Mesothelial cell of epicardium (in vitro differentiated cells): Measurements from ENCODE around the gene DPP4. TPM values are rescaled to one million over a fixed set of nuclear protein-coding genes. Genes with fewer than 3 reads are reported as not detected.

ENCODE experiments used
- DNase-seq, 2 experiments: peaks; one replicate each; pipeline ENCODE4 v3.0.0; 2021; ENCODE audit warnings: low spot score in 2 of 2; ENCODE audit not compliant: unreplicated experiment in 2 of 2
- H3K27ac Mint-ChIP-seq: 2 replicates; pipeline ENCODE4 v1.8.0; 2021; ENCODE audit warnings: mixed read lengths
- H3K27me3 Mint-ChIP-seq: 2 replicates; pipeline ENCODE4 v1.8.0; 2021; ENCODE audit warnings: low read depth, mixed read lengths
- H3K36me3 Mint-ChIP-seq: 2 replicates; pipeline ENCODE4 v1.8.0; 2021; ENCODE audit warnings: mixed read lengths
- H3K4me1 Mint-ChIP-seq: 2 replicates; pipeline ENCODE4 v1.8.0; 2021; ENCODE audit warnings: mixed read lengths
- H3K4me3 Mint-ChIP-seq: 2 replicates; pipeline ENCODE4 v1.8.0; 2021; ENCODE audit warnings: mild to moderate bottlenecking, moderate library complexity, mixed read lengths
- H3K9me3 Mint-ChIP-seq: 2 replicates; pipeline ENCODE4 v1.8.0; 2021; ENCODE audit warnings: mixed read lengths
- total RNA-seq: library from RNA; stranded (reverse); gene quantifications from 3 replicates; pipeline ENCODE4 v1.2.1, GENCODE V29; 2021
- TF ChIP-seq, protein P1 (sequence below): fragments of 200-600 bp; sonication (generic); IDR thresholded peaks from one replicate; pipeline ENCODE4 v1.5.0; 2021; ENCODE audit warnings: antibody characterized with exemption; ENCODE audit not compliant: unreplicated experiment

DPP4 gene
- total RNA-seq, result 7.2 to 8.2 TPM (median 7.6 TPM) in 3 replicates

DNA sequence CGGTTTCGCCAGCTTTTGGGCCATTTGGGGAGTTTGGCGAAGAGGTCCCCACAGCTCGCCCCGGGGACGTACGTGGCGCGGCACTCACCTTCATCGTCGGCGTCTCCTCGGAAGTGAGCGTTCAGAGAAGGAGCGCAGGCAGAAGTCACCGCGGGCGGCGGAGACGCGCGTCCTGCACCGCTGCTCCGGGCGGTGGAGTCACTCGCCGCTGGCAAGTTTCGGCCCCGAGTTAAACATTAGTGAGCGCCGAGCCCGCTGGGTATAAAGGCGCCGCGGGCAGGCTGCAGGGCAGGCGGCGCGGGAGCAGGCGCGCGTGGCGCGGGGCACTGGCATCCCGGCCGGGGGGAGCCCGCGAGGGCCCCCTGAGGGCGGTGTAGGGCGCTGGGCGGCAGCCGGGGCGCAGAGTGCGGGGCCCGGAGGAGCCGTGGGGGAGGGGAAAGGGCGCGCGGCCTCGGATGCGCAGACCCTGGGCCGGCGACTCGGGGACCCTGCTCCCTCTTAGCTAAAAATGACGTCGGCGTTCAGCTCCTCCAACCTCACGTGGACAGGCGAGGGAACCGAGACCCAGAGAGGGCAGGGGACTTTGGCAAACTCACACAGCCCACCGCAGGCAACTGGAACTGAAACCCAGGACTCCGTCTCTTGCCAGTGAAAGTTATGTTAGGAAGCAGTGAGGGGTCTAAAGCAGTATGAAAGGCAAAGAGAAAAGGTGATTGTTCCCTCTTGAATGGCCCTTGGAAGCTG, at the start of gene DPP4:
TSS of gene DPP4 (minus strand) at position 328 of the 744 bp plus-strand sequence. CDS start at position 94, 234 bp downstream.
- TF ChIP-seq, protein P1, sequence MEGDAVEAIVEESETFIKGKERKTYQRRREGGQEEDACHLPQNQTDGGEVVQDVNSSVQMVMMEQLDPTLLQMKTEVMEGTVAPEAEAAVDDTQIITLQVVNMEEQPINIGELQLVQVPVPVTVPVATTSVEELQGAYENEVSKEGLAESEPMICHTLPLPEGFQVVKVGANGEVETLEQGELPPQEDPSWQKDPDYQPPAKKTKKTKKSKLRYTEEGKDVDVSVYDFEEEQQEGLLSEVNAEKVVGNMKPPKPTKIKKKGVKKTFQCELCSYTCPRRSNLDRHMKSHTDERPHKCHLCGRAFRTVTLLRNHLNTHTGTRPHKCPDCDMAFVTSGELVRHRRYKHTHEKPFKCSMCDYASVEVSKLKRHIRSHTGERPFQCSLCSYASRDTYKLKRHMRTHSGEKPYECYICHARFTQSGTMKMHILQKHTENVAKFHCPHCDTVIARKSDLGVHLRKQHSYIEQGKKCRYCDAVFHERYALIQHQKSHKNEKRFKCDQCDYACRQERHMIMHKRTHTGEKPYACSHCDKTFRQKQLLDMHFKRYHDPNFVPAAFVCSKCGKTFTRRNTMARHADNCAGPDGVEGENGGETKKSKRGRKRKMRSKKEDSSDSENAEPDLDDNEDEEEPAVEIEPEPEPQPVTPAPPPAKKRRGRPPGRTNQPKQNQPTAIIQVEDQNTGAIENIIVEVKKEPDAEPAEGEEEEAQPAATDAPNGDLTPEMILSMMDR, result no peak
- Mint-ChIP-seq H3K27ac (peak within 1 kb of the TSS; percentile 47), H3K4me3 (peak within 1 kb of the TSS; percentile 69), H3K4me1 (peaks cover 43% of the 10 kb centered on the region), H3K9me3 (peaks cover 9% of the 10 kb centered on the region), H3K36me3 (peaks cover 4% of the 10 kb centered on the region), H3K27me3 (peaks cover 31% of the 10 kb centered on the region)
- DNase-seq, result peak; percentile 22 to 53

GRCh38 chr2:162118166-162119031, 44.4 kb upstream of the DPP4 start:
- H3K4me3 Mint-ChIP-seq, result no peak overlapping the region
- no peak overlapping the region for H3K27ac Mint-ChIP-seq
- TF ChIP-seq, protein P1, result no peak
- no peaks in the 10 kb centered on the region for H3K27me3 Mint-ChIP-seq
- H3K9me3 Mint-ChIP-seq, result peaks cover 13% of the 10 kb centered on the region
- H3K4me1 Mint-ChIP-seq, result no peaks in the 10 kb centered on the region
- no peak for DNase-seq
- no peaks in the 10 kb centered on the region for H3K36me3 Mint-ChIP-seq

DNA sequence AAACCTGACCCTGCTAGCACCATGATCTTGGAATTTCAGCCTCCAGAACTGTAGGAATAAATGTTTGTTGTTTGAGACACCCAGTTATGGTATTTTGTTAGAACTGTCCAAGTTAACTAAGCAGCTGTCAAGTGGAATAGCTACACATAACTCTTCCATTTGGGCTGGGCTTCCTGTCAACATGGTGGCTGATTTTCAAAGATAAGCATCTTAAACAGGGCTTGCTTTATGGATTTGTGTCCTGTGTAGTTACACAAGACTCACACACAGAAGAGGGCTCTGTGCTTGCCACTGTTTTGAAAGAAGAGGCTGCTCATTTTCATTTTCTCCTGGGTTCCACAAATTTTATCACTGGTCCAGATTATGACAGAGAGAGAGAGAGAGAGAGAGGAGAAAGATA, 42.3 kb upstream of the DPP4 start:
- H3K4me3 Mint-ChIP-seq, result no peak overlapping the region
- H3K27me3 Mint-ChIP-seq, result no peaks in the 10 kb centered on the region
- H3K27ac Mint-ChIP-seq, result no peak overlapping the region
- H3K36me3 Mint-ChIP-seq, result no peaks in the 10 kb centered on the region
- DNase-seq, result no peak
- no peaks in the 10 kb centered on the region for H3K4me1 Mint-ChIP-seq
- peaks cover 13% of the 10 kb centered on the region for H3K9me3 Mint-ChIP-seq
- TF ChIP-seq, protein P1, result no peak

DNA sequence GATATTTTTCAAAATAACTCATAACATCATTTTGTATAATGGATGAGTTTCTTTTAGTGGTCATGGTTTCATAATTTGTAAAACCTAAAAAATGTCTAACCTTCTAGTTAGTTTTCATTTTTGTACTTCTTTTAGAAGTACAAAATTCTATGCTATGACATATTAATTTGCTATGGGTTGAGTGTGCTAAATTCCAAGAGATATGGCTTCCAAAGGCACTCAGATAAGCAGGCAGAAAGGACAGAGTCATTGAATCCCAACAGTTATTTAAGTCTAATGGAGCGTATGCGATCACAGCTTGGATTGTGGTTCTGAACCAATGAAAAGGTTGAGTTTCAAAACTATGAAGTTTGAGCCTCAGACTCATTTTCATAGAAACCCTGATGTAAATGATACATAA, 41.1 kb upstream of the DPP4 start:
- H3K27me3 Mint-ChIP-seq, result no peaks in the 10 kb centered on the region
- peaks cover 13% of the 10 kb centered on the region for H3K9me3 Mint-ChIP-seq
- H3K4me3 Mint-ChIP-seq, result no peak overlapping the region
- no peaks in the 10 kb centered on the region for H3K4me1 Mint-ChIP-seq
- no peak for DNase-seq
- no peaks in the 10 kb centered on the region for H3K36me3 Mint-ChIP-seq
- H3K27ac Mint-ChIP-seq, result no peak overlapping the region
- TF ChIP-seq, protein P1, result no peak

DNA sequence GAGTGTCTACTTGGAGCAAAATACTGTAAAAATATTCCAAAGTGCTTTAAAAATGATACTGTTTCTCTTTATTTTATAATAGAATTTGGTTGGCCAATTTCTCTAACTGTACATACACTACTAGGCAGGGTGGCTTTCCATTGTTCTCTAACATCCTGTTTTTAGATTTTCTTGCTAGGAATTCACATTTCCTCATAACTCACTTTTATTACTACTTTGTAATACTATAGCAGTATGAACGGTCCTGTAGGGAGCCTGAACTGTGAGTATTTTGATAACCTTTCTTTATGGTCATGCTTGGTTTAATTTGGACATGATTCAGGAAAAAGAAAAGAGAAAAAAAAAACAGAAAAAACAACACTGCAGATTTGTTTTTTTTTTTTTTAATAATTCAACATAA, 40.3 kb upstream of the DPP4 start:
- no peak overlapping the region for H3K4me3 Mint-ChIP-seq
- H3K9me3 Mint-ChIP-seq, result peaks cover 13% of the 10 kb centered on the region
- H3K4me1 Mint-ChIP-seq, result no peaks in the 10 kb centered on the region
- H3K36me3 Mint-ChIP-seq, result no peaks in the 10 kb centered on the region
- no peak for DNase-seq
- no peak overlapping the region for H3K27ac Mint-ChIP-seq
- no peaks in the 10 kb centered on the region for H3K27me3 Mint-ChIP-seq
- TF ChIP-seq, protein P1, result no peak
